Measurements from ENCODE around the gene TMIGD3. TPM values are rescaled to one million over a fixed set of nuclear protein-coding genes. Genes with fewer than 3 reads are reported as not detected.

TMIGD3 gene
- total RNA-seq, 2 donors from 2014 or later = 0.42 to 1.1 TPM

GRCh38 chr1:111505641-111506119 lies 2.2 kb upstream of the TMIGD3 start:
- peak overlapping the region in 1 of 2 donors; percentile 16 for H3K9ac ChIP-seq (ENCODE audit: low read depth in 2 of 2, low read length in 2 of 2)
- no peak for DNase-seq
- peaks cover 13% of the 10 kb centered on the region for H3K4me1 ChIP-seq
- H3K4me3 ChIP-seq = no peak overlapping the region
- H3K27ac ChIP-seq = peak overlapping the region; percentile 20
- no peaks in the 10 kb centered on the region for H3K9me3 ChIP-seq
- H3K27me3 ChIP-seq = no peaks in the 10 kb centered on the region
- no peak for TF ChIP-seq CTCF (IDR thresholded peaks at IDR 0.05)
- intact Hi-C loops (cut with DNase I) = loop anchor here (5.0 kb wide), 1 partner anchor 242 kb away; no protein-coding TSS in a partner anchor
- no peaks in the 10 kb centered on the region for H3K36me3 ChIP-seq

GRCh38 chr1:111504097-111504496 lies 664 bp upstream of the TMIGD3 start:
- intact Hi-C loops (cut with DNase I) = no loop called here
- DNase-seq = no peak
- Histone ChIP-seq H3K9ac (ENCODE audit: low read depth in 2 of 2, low read length in 2 of 2) (no peak overlapping the region), H3K4me1 (peaks cover 12% of the 10 kb centered on the region), H3K27ac (no peak overlapping the region), H3K9me3 (no peaks in the 10 kb centered on the region), H3K27me3 (no peaks in the 10 kb centered on the region), H3K4me3 (no peak overlapping the region), H3K36me3 (no peaks in the 10 kb centered on the region)
- TF ChIP-seq CTCF (IDR thresholded peaks at IDR 0.05) = no peak

- intact Hi-C loops (cut with DNase I) = no loop called here
- no peaks in the 10 kb centered on the region for H3K9me3 ChIP-seq
- H3K36me3 ChIP-seq = no peaks in the 10 kb centered on the region
- H3K9ac ChIP-seq (ENCODE audit: low read depth in 2 of 2, low read length in 2 of 2) = no peak overlapping the region
- no peaks in the 10 kb centered on the region for H3K27me3 ChIP-seq
- peaks cover 4% of the 10 kb centered on the region for H3K4me1 ChIP-seq
- DNase-seq = peak; percentile 9
- no peak overlapping the region for H3K4me3 ChIP-seq
- no peak overlapping the region for H3K27ac ChIP-seq
- no peak for TF ChIP-seq CTCF (IDR thresholded peaks at IDR 0.05)
Observed at GRCh38 chr1:111501645-111502044, 1.8 kb downstream of the TMIGD3 start.

- no peak overlapping the region for H3K9ac ChIP-seq (ENCODE audit: low read depth in 2 of 2, low read length in 2 of 2)
Observed at GRCh38 chr1:111499026-111499785, 4.2 kb downstream of the TMIGD3 start.

GRCh38 chr1:111497592-111497991 lies 5.8 kb downstream of the TMIGD3 start:
- H3K4me1 ChIP-seq = no peaks in the 10 kb centered on the region
- TF ChIP-seq CTCF (IDR thresholded peaks at IDR 0.05) = no peak
- intact Hi-C loops (cut with DNase I) = no loop called here

More at GRCh38 chr1:111499026-111499785, 4.2 kb downstream of the TMIGD3 start:
- Histone ChIP-seq H3K36me3 (no peaks in the 10 kb centered on the region), H3K27me3 (no peaks in the 10 kb centered on the region), H3K27ac (no peak overlapping the region), H3K9me3 (no peaks in the 10 kb centered on the region), H3K4me3 (no peak overlapping the region), H3K4me1 (no peaks in the 10 kb centered on the region)
- DNase-seq = peak; percentile 8
- TF ChIP-seq CTCF (IDR thresholded peaks at IDR 0.05) = no peak
- intact Hi-C loops (cut with DNase I) = no loop called here

More at GRCh38 chr1:111497592-111497991, 5.8 kb downstream of the TMIGD3 start:
- H3K27ac ChIP-seq = no peak overlapping the region
- H3K36me3 ChIP-seq = no peaks in the 10 kb centered on the region
- no peaks in the 10 kb centered on the region for H3K27me3 ChIP-seq
- H3K9me3 ChIP-seq = no peaks in the 10 kb centered on the region
- no peak for DNase-seq
- no peak overlapping the region for H3K4me3 ChIP-seq
- H3K9ac ChIP-seq (ENCODE audit: low read depth in 2 of 2, low read length in 2 of 2) = no peak overlapping the region

Data from colonic mucosa (tissue), 4 donors.